Neutrophil (primary cell): Measurements from ENCODE around the gene CACNA2D3.

Source experiments
- H3K27ac ChIP-seq: fragments of 200-600 bp; sonication (generic); 2 replicates; pipeline ENCODE4 v1.5.1; 2016; ENCODE audit warnings: mild to moderate bottlenecking, moderate library complexity
- H3K27me3 ChIP-seq: fragments of 200-600 bp; sonication (generic); 2 replicates; pipeline ENCODE4 v1.6.0; 2016; ENCODE audit warnings: mild to moderate bottlenecking
- H3K36me3 ChIP-seq: fragments of 200-600 bp; sonication (generic); 2 replicates; pipeline ENCODE4 v1.5.1; 2017
- H3K4me1 ChIP-seq, 2 experiments: fragments of 200-600 bp in 1 of 2; sonication (generic) in 1 of 2; 1 replicate in 1 of 2; 2 replicates in 1 of 2; pipeline versions ENCODE4 v1.5.1 to v1.6.1; 2013 to 2016; ENCODE audit warnings: low read depth in 1 of 2, low read length in 1 of 2, mild to moderate bottlenecking in 1 of 2, moderate library complexity in 1 of 2; ENCODE audit not compliant: control insufficient read depth in 1 of 2, insufficient read depth in 1 of 2
- H3K4me3 ChIP-seq, 2 experiments: fragments of 200-600 bp in 1 of 2; sonication (generic) in 1 of 2; 1 replicate in 1 of 2; 2 replicates in 1 of 2; pipeline ENCODE4 v1.5.1; 2013 to 2016; ENCODE audit warnings: low read depth in 1 of 2, low read length in 1 of 2, mild to moderate bottlenecking in 1 of 2, moderate library complexity in 1 of 2
- H3K9me3 ChIP-seq: fragments of 200-600 bp; sonication (generic); 2 replicates; pipeline ENCODE4 v1.5.1; 2016
- CTCF ChIP-seq: fragments of 200-600 bp; sonication (generic); IDR thresholded peaks from 2 replicates; pipeline ENCODE4 v1.5.1; 2016; ENCODE audit warnings: antibody characterized with exemption

Gene CACNA2D3

GRCh38 chr3:54784021-54784420, 661.7 kb downstream of the CACNA2D3 start:
- Histone ChIP-seq H3K27ac (no peak overlapping the region), H3K4me1 (no peaks in the 10 kb centered on the region), H3K4me3 (no peak overlapping the region), H3K27me3 (no peaks in the 10 kb centered on the region), H3K9me3 (no peaks in the 10 kb centered on the region), H3K36me3 (no peaks in the 10 kb centered on the region)
- no peak for TF ChIP-seq CTCF

- no peak for TF ChIP-seq CTCF
- H3K9me3 ChIP-seq, result no peaks in the 10 kb centered on the region
- no peak overlapping the region for H3K4me3 ChIP-seq
- no peaks in the 10 kb centered on the region for H3K4me1 ChIP-seq
- no peaks in the 10 kb centered on the region for H3K36me3 ChIP-seq
- H3K27ac ChIP-seq, result no peak overlapping the region
- no peaks in the 10 kb centered on the region for H3K27me3 ChIP-seq
Observed at GRCh38 chr3:54785976-54786375, 663.6 kb downstream of the CACNA2D3 start.

GRCh38 chr3:54790051-54790450, 667.7 kb downstream of the CACNA2D3 start:
- no peaks in the 10 kb centered on the region for H3K9me3 ChIP-seq
- TF ChIP-seq CTCF, result no peak

GRCh38 chr3:54791501-54792156, 669.3 kb downstream of the CACNA2D3 start:
- no peaks in the 10 kb centered on the region for H3K27me3 ChIP-seq
- H3K4me3 ChIP-seq, result no peak overlapping the region
- no peak overlapping the region for H3K27ac ChIP-seq
- H3K9me3 ChIP-seq, result no peaks in the 10 kb centered on the region
- no peaks in the 10 kb centered on the region for H3K36me3 ChIP-seq
- no peak for TF ChIP-seq CTCF
- H3K4me1 ChIP-seq, result no peaks in the 10 kb centered on the region

More at GRCh38 chr3:54790051-54790450, 667.7 kb downstream of the CACNA2D3 start:
- no peaks in the 10 kb centered on the region for H3K27me3 ChIP-seq
- H3K36me3 ChIP-seq, result no peaks in the 10 kb centered on the region
- H3K4me3 ChIP-seq, result no peak overlapping the region
- no peak overlapping the region for H3K27ac ChIP-seq
- H3K4me1 ChIP-seq, result no peaks in the 10 kb centered on the region

GRCh38 chr3:54792584-54792983, 670.2 kb downstream of the CACNA2D3 start:
- Histone ChIP-seq H3K4me1 (no peaks in the 10 kb centered on the region), H3K36me3 (no peaks in the 10 kb centered on the region), H3K4me3 (no peak overlapping the region), H3K9me3 (no peaks in the 10 kb centered on the region), H3K27ac (no peak overlapping the region), H3K27me3 (no peaks in the 10 kb centered on the region)
- no peak for TF ChIP-seq CTCF
